ENCODE results near the gene BATF. TPM values are rescaled to one million over a fixed set of nuclear protein-coding genes. Genes with fewer than 3 reads are reported as not detected.

BATF gene
- total and polyA plus RNA-seq, 2 of the 8 experiments (the other 6 are each of a cell fraction or from before 2014, with no cell fraction given), result not detected

GRCh38 chr14:75549169-75549568, 26.9 kb downstream of the BATF start:
- no peak overlapping the region for H3K9ac ChIP-seq (replicated peaks in 1 of 4; ENCODE audit: extremely low read depth in 1 of 4, low read depth in 3 of 4, low read length in 3 of 4)
- no peak overlapping the region for H4K8ac ChIP-seq (ENCODE audit: extremely low read depth, insufficient read depth, low read length)
- H4K5ac ChIP-seq (ENCODE audit: insufficient read length, low read depth, low read length), result no peak overlapping the region
- H4K91ac ChIP-seq (replicated peaks; ENCODE audit: insufficient read length, low read length), result no peak overlapping the region
- no peak overlapping the region for H2BK120ac ChIP-seq (replicated peaks; ENCODE audit: low read depth, low read length)
- no peaks in the 10 kb centered on the region for H3K36me3 ChIP-seq (ENCODE audit: control insufficient read depth in 2 of 4, insufficient read depth in 4 of 4, low read length in 3 of 4)
- no peak overlapping the region for H3K56ac ChIP-seq (replicated peaks; ENCODE audit: insufficient read length, low read depth, low read length)
- no peak for DNase-seq (ENCODE audit: low read depth in 1 of 2, low spot score in 2 of 2)
- H2AK5ac ChIP-seq (ENCODE audit: low read depth, low read length), result no peak overlapping the region
- H2BK12ac ChIP-seq (ENCODE audit: low read depth, low read length), result no peak overlapping the region
- no peak overlapping the region for H3K4me3 ChIP-seq (ENCODE audit: extremely low read depth in 1 of 4, insufficient read depth in 2 of 4, low read depth in 3 of 4, low read length in 4 of 4)
- no peak overlapping the region for H3K18ac ChIP-seq (ENCODE audit: extremely low read depth, low read length)
- H3K23me2 ChIP-seq (ENCODE audit: low read depth, low read length), result no peaks in the 10 kb centered on the region; the same call in 1 of the 2 replicates
- no peaks in the 10 kb centered on the region for H4K20me1 ChIP-seq (replicated peaks in 1 of 2; ENCODE audit: control insufficient read depth in 1 of 2, insufficient read depth in 2 of 2, low read length in 2 of 2)
- H3K4me1 ChIP-seq (replicated peaks in 1 of 4; ENCODE audit: control insufficient read depth in 3 of 4, insufficient read depth in 4 of 4, low read length in 3 of 4), result no peaks in the 10 kb centered on the region; a peak in 1 of 7 replicates
- H2AFZ ChIP-seq (ENCODE audit: low read length), result no peak overlapping the region
- no peak overlapping the region for H2BK5ac ChIP-seq (ENCODE audit: low read depth, low read length)
- H2BK20ac ChIP-seq (ENCODE audit: low read length), result no peak overlapping the region
- POLR2A ChIA-PET (ENCODE audit: partially characterized antibody), result no interaction called here
- H3K14ac ChIP-seq (ENCODE audit: insufficient read length), result no peak overlapping the region
- H3K4ac ChIP-seq (replicated peaks; ENCODE audit: insufficient read length, low read depth, low read length), result no peak overlapping the region
- H3K4me2 ChIP-seq (ENCODE audit: insufficient read depth in 1 of 2, low read depth in 2 of 2, low read length in 2 of 2), result no peak overlapping the region
- H3K79me2 ChIP-seq (ENCODE audit: control insufficient read depth in 1 of 2, insufficient read depth in 2 of 2, low read length in 2 of 2), result no peaks in the 10 kb centered on the region
- H3K27me3 ChIP-seq (replicated peaks in 1 of 4; ENCODE audit: control insufficient read depth in 3 of 4, extremely low read depth in 1 of 4, insufficient read depth in 3 of 4, low read length in 3 of 4), result peaks cover 0 to 2% (median 0%) of the 10 kb centered on the region in 4 experiments; a peak in 1 of 7 replicates
- no peak overlapping the region for H3K27ac ChIP-seq (ENCODE audit: low read depth, low read length)
- CTCF ChIA-PET (ENCODE audit: partially characterized antibody), result interaction anchor here (6.5 kb wide), 1 partner anchor 12 kb away, joined by 39 read pairs; no protein-coding TSS in a partner anchor
- no peaks in the 10 kb centered on the region for H3K9me3 ChIP-seq (ENCODE audit: insufficient read depth in 2 of 2, low read depth in 1 of 2, low read length in 1 of 2)
- H3K79me1 ChIP-seq (ENCODE audit: low read depth, low read length), result no peaks in the 10 kb centered on the region
- WGBS, 2 experiments (ENCODE audit: extremely low coverage in 1 of 2, insufficient coverage in 1 of 2, insufficient read length in 1 of 2, insufficient replicate concordance in 2 of 2, low coverage in 1 of 2, low lambda C conversion rate in 2 of 2, missing lambda C conversion rate in 1 of 2), result 80% methylated on average over 5 of the region's 5 CpGs; no CpG with 5 or more reads in 1 of the 2 experiments
- no peak overlapping the region for H3K23ac ChIP-seq (ENCODE audit: insufficient read length)
- no peak for FAIRE-seq
- no peak overlapping the region for H2BK15ac ChIP-seq (ENCODE audit: low read length)
- no peak for TF ChIP-seq RNF2 (IDR thresholded peaks at IDR 0.05; ENCODE audit: borderline replicate concordance, low read depth, low read length, missing control alignments, poor library complexity, severe bottlenecking)
- TF ChIP-seq JUN (IDR thresholded peaks at IDR 0.05; ENCODE audit: low read depth, low read length), result no peak
- TF ChIP-seq SP1 (IDR thresholded peaks at IDR 0.05; ENCODE audit: low read depth, low read length), result no peak
- TF ChIP-seq SUZ12 (IDR thresholded peaks at IDR 0.05; ENCODE audit: low read length), result no peak
- TF ChIP-seq KDM5A (IDR thresholded peaks at IDR 0.05; ENCODE audit: low read length), result no peak
- no peak for TF ChIP-seq CBX5 (IDR thresholded peaks at IDR 0.05; ENCODE audit: low read depth, low read length)
- no peak for TF ChIP-seq SIN3A (conservative IDR thresholded peaks at IDR 0.05 in 1 of 2, IDR thresholded peaks at IDR 0.05 in 1 of 2; ENCODE audit: low read depth in 1 of 2, low read length in 2 of 2)
- no peak for TF ChIP-seq RBBP5 (IDR thresholded peaks at IDR 0.05; ENCODE audit: borderline replicate concordance, low read depth, low read length)
- TF ChIP-seq ZNF274 (IDR thresholded peaks at IDR 0.05; ENCODE audit: borderline replicate concordance, extremely low read depth, low read length), result no peak
- no peak for TF ChIP-seq CTBP2 (IDR thresholded peaks at IDR 0.05; ENCODE audit: borderline replicate concordance, insufficient read depth, insufficient read length, low read length)
- TF ChIP-seq POLR2A (IDR thresholded peaks at IDR 0.05; ENCODE audit: control extremely low read depth in 1 of 2, low read depth in 2 of 2, low read length in 2 of 2), result no peak
- no peak for TF ChIP-seq POU5F1 (IDR thresholded peaks at IDR 0.05; ENCODE audit: low read depth, low read length)
- TF ChIP-seq HDAC2 (IDR thresholded peaks at IDR 0.05; ENCODE audit: borderline replicate concordance in 1 of 2, low read depth in 2 of 2, low read length in 2 of 2), result no peak
- TF ChIP-seq SAP30 (IDR thresholded peaks at IDR 0.05; ENCODE audit: insufficient read depth, insufficient replicate concordance, low read length), result no peak

Measured in H1 (cell line).